HepG2 (cell line): ENCODE results near the gene NTRK2. TPM values are rescaled to one million over a fixed set of nuclear protein-coding genes. Genes with fewer than 3 reads are reported as not detected.

Experiments used
- ATAC-seq: fragments of 200-7000 bp; cut with Tn5 transposase; 3 replicates; pipeline ENCODE4 v1.9.1; 2020; ENCODE audit warnings: mild to moderate bottlenecking, moderate library complexity
- BruUV-seq: library from RNA; stranded (reverse); fragments of 400-500 nt; replicated peaks from 2 replicates; lab custom pipeline; 2021; lab: Mats Ljungman, UMichigan
- CTCF ChIA-PET: fragments of 300-600 bp; formaldehyde crosslinking; extraction: SDS; loops from one replicate; lab custom pipeline; 2021; ENCODE audit warnings: low total read pairs, inconsistent platforms, low intra/inter-chr PET ratio; lab: Yijun Ruan, JAX
- POLR2A ChIA-PET: fragments of 350-600 bp; sonication (Branson Sonifier 250); formaldehyde crosslinking; loops from one replicate; lab custom pipeline; 2020; ENCODE audit warnings: antibody characterized with exemption, inconsistent platforms; lab: Yijun Ruan, JAX
- DNase-seq: peaks from one replicate; pipeline ENCODE4 v3.0.0-alpha.2; 2015; ENCODE audit warnings: low spot score
- FAIRE-seq: peaks from 3 replicates; lab custom pipeline; 2011; peaks lifted over from hg19 to GRCh38; lab: Jason Lieb, UNC
- H2AFZ ChIP-seq: one replicate; pipeline ENCODE4 v1.6.1; 2011; ENCODE audit warnings: low read length, inconsistent platforms
- H3K27ac ChIP-seq: fragments of 300-600 bp; 3 replicates; pipeline ENCODE4 v1.8.0; 2011; ENCODE audit warnings: mixed run types, mild to moderate bottlenecking, mixed read lengths, low read length, inconsistent platforms; ENCODE audit not compliant: insufficient read depth; ENCODE audit errors: extremely low read length
- H3K27me3 ChIP-seq, 2 experiments: fragments of 200-600 bp in 1 of 2; 2 replicates in 1 of 2; 3 replicates in 1 of 2; pipeline versions ENCODE4 v1.6.0 to v1.8.0; 2011; ENCODE audit warnings: low read length in 2 of 2, mild to moderate bottlenecking in 2 of 2, moderate library complexity in 2 of 2, inconsistent platforms in 1 of 2; ENCODE audit not compliant: insufficient read depth in 2 of 2, control insufficient read depth in 1 of 2
- H3K36me3 ChIP-seq, 2 experiments: fragments of 200-600 bp in 1 of 2; replicated peaks in 1 of 2; 2 replicates in 1 of 2; 3 replicates in 1 of 2; pipeline versions ENCODE4 v1.5.1 to v1.8.0; 2011; ENCODE audit warnings: low read length in 2 of 2, inconsistent platforms in 1 of 2; ENCODE audit not compliant: insufficient read depth in 2 of 2, control insufficient read depth in 1 of 2
- H3K4me1 ChIP-seq: 2 replicates; pipeline ENCODE4 v1.5.1; 2012; ENCODE audit warnings: low read length, inconsistent platforms; ENCODE audit not compliant: insufficient read depth
- H3K4me2 ChIP-seq: 2 replicates; pipeline ENCODE4 v1.6.0; 2011; ENCODE audit warnings: low read depth, low read length, inconsistent platforms
- H3K4me3 ChIP-seq, 3 experiments: fragments of 200-600 bp in 1 of 3; sonication (generic), shearing (Covaris generic) in 1 of 3; replicated peaks in 1 of 3; 2 replicates each; pipeline ENCODE4 v1.5.1; 2011 to 2016; ENCODE audit warnings: low read length in 3 of 3, inconsistent platforms in 2 of 3, low read depth in 2 of 3, mild to moderate bottlenecking in 2 of 3, control low read depth in 1 of 3, mixed read lengths in 1 of 3; ENCODE audit not compliant: insufficient read depth in 1 of 3
- H3K79me2 ChIP-seq: one replicate; pipeline ENCODE4 v1.6.1; 2011; ENCODE audit warnings: low read length, inconsistent platforms; ENCODE audit not compliant: insufficient read depth
- H3K9ac ChIP-seq: 2 replicates; pipeline ENCODE4 v1.6.0; 2011; ENCODE audit warnings: mild to moderate bottlenecking, low read depth, low read length, inconsistent platforms; ENCODE audit not compliant: insufficient read depth
- H3K9me3 ChIP-seq: 2 replicates; pipeline ENCODE4 v1.5.1; 2012; ENCODE audit warnings: mild to moderate bottlenecking, low read length
- H4K20me1 ChIP-seq: 2 replicates; pipeline ENCODE4 v1.6.0; 2011; ENCODE audit warnings: inconsistent platforms, mild to moderate bottlenecking, low read length, moderate library complexity; ENCODE audit not compliant: insufficient read depth
- FOXC1 ChIP-seq: sonication (generic); formaldehyde crosslinking; IDR thresholded peaks from 2 replicates; pipeline ENCODE4 v1.8.0; 2022; ENCODE audit warnings: mild to moderate bottlenecking, missing genetic modification reagents, borderline replicate concordance
- IKZF1 ChIP-seq: fragments of 450-650 bp; IDR thresholded peaks from 2 replicates; pipeline ENCODE4 v1.7.1; 2016
- JUNB ChIP-seq: sonication (generic); formaldehyde crosslinking; IDR thresholded peaks from 2 replicates; pipeline ENCODE4 v1.8.0; 2022; ENCODE audit warnings: missing genetic modification reagents, mild to moderate bottlenecking, borderline replicate concordance
- NFKB2 ChIP-seq: sonication (generic); formaldehyde crosslinking; IDR thresholded peaks from 2 replicates; pipeline ENCODE4 v1.4.0; 2020; ENCODE audit warnings: missing genetic modification reagents, borderline replicate concordance
- NR2F1 ChIP-seq, 2 experiments: fragments of 450-650 bp in 1 of 2; formaldehyde crosslinking in 1 of 2; IDR thresholded peaks; 2 replicates each; pipeline versions ENCODE4 v1.5.0 to v1.6.1; 2016 to 2020; ENCODE audit warnings: mild to moderate bottlenecking in 1 of 2, missing compliant biosample characterization in 1 of 2, missing genetic modification reagents in 1 of 2, moderate library complexity in 1 of 2
- REL ChIP-seq: sonication (generic); formaldehyde crosslinking; conservative IDR thresholded peaks from 2 replicates; pipeline ENCODE4 v1.8.0; 2022; ENCODE audit warnings: mild to moderate bottlenecking, missing genetic modification reagents, moderate library complexity
- RFX3 ChIP-seq: IDR thresholded peaks from 2 replicates; pipeline ENCODE4 v1.6.1; 2016; ENCODE audit warnings: missing biosample characterization, missing genetic modification reagents
- SNRNP70 ChIP-seq: fragments of 200-400 bp; formaldehyde crosslinking; IDR thresholded peaks from 2 replicates; pipeline ENCODE4 v1.6.1; 2017; ENCODE audit warnings: mild to moderate bottlenecking, low read depth, low read length, moderate library complexity
- TCF7 ChIP-seq: sonication (generic); IDR thresholded peaks from 2 replicates; pipeline ENCODE4 v1.6.1; 2016; ENCODE audit warnings: antibody characterized with exemption, low read depth
- ZBTB21 ChIP-seq: sonication (generic); formaldehyde crosslinking; IDR thresholded peaks from 2 replicates; pipeline ENCODE4 v1.4.0; 2020; ENCODE audit warnings: missing genetic modification reagents
- ZNF331 ChIP-seq: sonication (generic); formaldehyde crosslinking; IDR thresholded peaks from 2 replicates; pipeline ENCODE4 v1.4.0; 2020; ENCODE audit warnings: missing genetic modification reagents
- ZNF652 ChIP-seq: IDR thresholded peaks from 2 replicates; pipeline ENCODE4 v1.6.1; 2016; ENCODE audit warnings: low read depth, borderline replicate concordance
- WGBS: methylation state at CpG from one replicate; pipeline ENCODE4 v1.1.6; 2017; ENCODE audit warnings: low lambda C conversion rate; 5-methylcytosine and 5-hydroxymethylcytosine counted together
- in situ Hi-C: cut with HindIII; loops from 2 replicates; pipeline ENCODE4 v1.10.0; 2017; ENCODE audit warnings: low pct_unique_long_range_greater_than_20kb; ENCODE audit not compliant: extremely low pct_ligation_motif_present
- intact Hi-C: fragments of 100-400 bp; cut with micrococcal nuclease; formaldehyde crosslinking; loops from one replicate; pipeline ENCODE4 v1.10.0; 2022; ENCODE audit not compliant: unreplicated experiment
- polyA plus RNA-seq, 8 experiments: library from polyadenylated mRNA; depleted of rRNA in 3 of 8; stranded (reverse) in 7 of 8; unstranded in 1 of 8; fragments of >200 nt; fragmentation: Illumina TruSeq in 4 of 8; extraction: Trizol in 4 of 8; gene quantifications; 2 replicates each; pipeline versions ENCODE4 v1.2.1 to v1.2.3, GENCODE V29; 2011 to 2016; ENCODE audit warnings: low read depth in 4 of 8, missing spikeins in 1 of 8, mixed read lengths in 1 of 8; ENCODE audit not compliant: insufficient read depth in 1 of 8
- total RNA-seq, 5 experiments: library from RNA; depleted of rRNA; stranded (reverse); fragments of >200 nt; fragmentation: Illumina TruSeq; extraction: Trizol; gene quantifications; 2 replicates each; pipeline ENCODE4 v1.2.3, GENCODE V29; 2016; ENCODE audit warnings: low read depth in 1 of 5
- TF ChIP-seq, protein P1 (sequence below): IDR thresholded peaks from 2 replicates; pipeline ENCODE4 v1.6.1; 2016
- TF ChIP-seq, protein P2 (sequence below): sonication (generic); formaldehyde crosslinking; IDR thresholded peaks from 2 replicates; pipeline ENCODE4 v1.8.1; 2023; ENCODE audit warnings: mild to moderate bottlenecking, inconsistent platforms, moderate library complexity, missing genetic modification reagents, borderline replicate concordance
- TF ChIP-seq, protein P3 (sequence below): sonication (generic); formaldehyde crosslinking; IDR thresholded peaks from 2 replicates; pipeline ENCODE4 v1.4.0; 2020; ENCODE audit warnings: missing genetic modification reagents, borderline replicate concordance
- TF ChIP-seq, protein P4 (sequence below): sonication (generic); formaldehyde crosslinking; conservative IDR thresholded peaks from 2 replicates; pipeline ENCODE4 v1.8.0; 2022; ENCODE audit warnings: mild to moderate bottlenecking, moderate library complexity, missing genetic modification reagents
- TF ChIP-seq, protein P5 (sequence below): sonication (generic); formaldehyde crosslinking; IDR thresholded peaks from 2 replicates; pipeline ENCODE4 v1.5.0; 2020; ENCODE audit warnings: mild to moderate bottlenecking, low read depth, missing genetic modification reagents, borderline replicate concordance

Gene NTRK2
- total and polyA plus RNA-seq, 2 of the 13 experiments (the other 11 are each of a cell fraction or from before 2014, with no cell fraction given) = not detected

DNA sequence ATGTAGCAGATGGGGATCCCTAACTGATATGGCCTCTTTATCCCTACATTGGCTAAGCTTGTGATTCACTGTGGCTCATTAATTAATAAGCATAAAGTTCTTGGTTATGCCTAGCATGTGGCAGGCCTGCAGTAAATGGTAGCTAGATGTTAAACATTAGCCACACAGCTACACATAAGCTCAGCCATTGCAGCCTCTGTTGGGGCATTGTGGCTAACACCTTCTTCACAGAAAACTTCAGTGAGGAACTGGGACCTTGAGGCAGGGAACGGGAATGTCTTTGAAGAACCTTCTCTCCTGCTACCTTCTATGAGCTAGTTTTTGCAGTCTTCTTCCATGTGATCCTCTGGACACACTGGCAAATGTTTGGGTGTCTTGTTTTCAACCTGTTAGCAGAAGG is 338.2 kb downstream of the NTRK2 start:
- H3K27me3 ChIP-seq = no peaks in the 10 kb centered on the region
- H3K4me1 ChIP-seq = no peaks in the 10 kb centered on the region
- no peaks in the 10 kb centered on the region for H3K36me3 ChIP-seq
- no peak overlapping the region for H3K4me2 ChIP-seq
- no peak overlapping the region for H2AFZ ChIP-seq
- CTCF ChIA-PET = no interaction called here
- no peaks in the 10 kb centered on the region for H3K79me2 ChIP-seq
- H3K9ac ChIP-seq = no peak overlapping the region
- intact Hi-C loops = no loop called here
- H3K4me3 ChIP-seq = no peak overlapping the region
- DNase-seq (no peak), FAIRE-seq (no peak), ATAC-seq (no peak)
- TF ChIP-seq IKZF1 (no peak), ZNF652 (CRISPR knock-in tag) (no peak), RFX3 (CRISPR knock-in tag) (no peak), SNRNP70 (no peak), NR2F1 (CRISPR knock-in tag; IDR thresholded peaks at IDR 0.05) (no peak), ZBTB21 (CRISPR knock-in tag) (no peak), JUNB (no peak), REL (no peak), ZNF331 (CRISPR knock-in tag) (no peak), NFKB2 (CRISPR knock-in tag) (no peak), TCF7 (no peak), FOXC1 (CRISPR knock-in tag) (no peak)
- TF ChIP-seq, protein P1, sequence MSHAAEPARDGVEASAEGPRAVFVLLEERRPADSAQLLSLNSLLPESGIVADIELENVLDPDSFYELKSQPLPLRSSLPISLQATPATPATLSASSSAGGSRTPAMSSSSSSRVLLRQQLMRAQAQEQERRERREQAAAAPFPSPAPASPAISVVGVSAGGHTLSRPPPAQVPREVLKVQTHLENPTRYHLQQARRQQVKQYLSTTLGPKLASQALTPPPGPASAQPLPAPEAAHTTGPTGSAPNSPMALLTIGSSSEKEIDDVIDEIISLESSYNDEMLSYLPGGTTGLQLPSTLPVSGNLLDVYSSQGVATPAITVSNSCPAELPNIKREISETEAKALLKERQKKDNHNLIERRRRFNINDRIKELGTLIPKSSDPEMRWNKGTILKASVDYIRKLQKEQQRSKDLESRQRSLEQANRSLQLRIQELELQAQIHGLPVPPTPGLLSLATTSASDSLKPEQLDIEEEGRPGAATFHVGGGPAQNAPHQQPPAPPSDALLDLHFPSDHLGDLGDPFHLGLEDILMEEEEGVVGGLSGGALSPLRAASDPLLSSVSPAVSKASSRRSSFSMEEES = no peak
- TF ChIP-seq, protein P2, sequence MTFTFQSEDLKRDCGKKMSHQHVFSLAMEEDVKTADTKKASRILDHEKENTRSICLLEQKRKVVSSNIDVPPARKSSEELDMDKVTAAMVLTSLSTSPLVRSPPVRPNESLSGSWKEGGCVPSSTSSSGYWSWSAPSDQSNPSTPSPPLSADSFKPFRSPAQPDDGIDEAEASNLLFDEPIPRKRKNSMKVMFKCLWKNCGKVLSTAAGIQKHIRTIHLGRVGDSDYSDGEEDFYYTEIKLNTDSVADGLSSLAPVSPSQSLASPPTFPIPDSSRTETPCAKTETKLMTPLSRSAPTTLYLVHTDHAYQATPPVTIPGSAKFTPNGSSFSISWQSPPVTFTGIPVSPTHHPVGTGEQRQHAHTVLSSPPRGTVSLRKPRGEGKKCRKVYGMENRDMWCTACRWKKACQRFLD (CRISPR knock-in tag) = no peak
- TF ChIP-seq, protein P3, sequence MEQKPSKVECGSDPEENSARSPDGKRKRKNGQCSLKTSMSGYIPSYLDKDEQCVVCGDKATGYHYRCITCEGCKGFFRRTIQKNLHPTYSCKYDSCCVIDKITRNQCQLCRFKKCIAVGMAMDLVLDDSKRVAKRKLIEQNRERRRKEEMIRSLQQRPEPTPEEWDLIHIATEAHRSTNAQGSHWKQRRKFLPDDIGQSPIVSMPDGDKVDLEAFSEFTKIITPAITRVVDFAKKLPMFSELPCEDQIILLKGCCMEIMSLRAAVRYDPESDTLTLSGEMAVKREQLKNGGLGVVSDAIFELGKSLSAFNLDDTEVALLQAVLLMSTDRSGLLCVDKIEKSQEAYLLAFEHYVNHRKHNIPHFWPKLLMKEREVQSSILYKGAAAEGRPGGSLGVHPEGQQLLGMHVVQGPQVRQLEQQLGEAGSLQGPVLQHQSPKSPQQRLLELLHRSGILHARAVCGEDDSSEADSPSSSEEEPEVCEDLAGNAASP (CRISPR knock-in tag) = no peak
- TF ChIP-seq, protein P4, sequence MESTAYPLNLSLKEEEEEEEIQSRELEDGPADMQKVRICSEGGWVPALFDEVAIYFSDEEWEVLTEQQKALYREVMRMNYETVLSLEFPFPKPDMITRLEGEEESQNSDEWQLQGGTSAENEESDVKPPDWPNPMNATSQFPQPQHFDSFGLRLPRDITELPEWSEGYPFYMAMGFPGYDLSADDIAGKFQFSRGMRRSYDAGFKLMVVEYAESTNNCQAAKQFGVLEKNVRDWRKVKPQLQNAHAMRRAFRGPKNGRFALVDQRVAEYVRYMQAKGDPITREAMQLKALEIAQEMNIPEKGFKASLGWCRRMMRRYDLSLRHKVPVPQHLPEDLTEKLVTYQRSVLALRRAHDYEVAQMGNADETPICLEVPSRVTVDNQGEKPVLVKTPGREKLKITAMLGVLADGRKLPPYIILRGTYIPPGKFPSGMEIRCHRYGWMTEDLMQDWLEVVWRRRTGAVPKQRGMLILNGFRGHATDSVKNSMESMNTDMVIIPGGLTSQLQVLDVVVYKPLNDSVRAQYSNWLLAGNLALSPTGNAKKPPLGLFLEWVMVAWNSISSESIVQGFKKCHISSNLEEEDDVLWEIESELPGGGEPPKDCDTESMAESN (CRISPR knock-in tag) = no peak
- TF ChIP-seq, protein P5, sequence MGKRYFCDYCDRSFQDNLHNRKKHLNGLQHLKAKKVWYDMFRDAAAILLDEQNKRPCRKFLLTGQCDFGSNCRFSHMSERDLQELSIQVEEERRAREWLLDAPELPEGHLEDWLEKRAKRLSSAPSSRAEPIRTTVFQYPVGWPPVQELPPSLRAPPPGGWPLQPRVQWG (CRISPR knock-in tag) = no peak
- no peak overlapping the region for H3K27ac ChIP-seq
- in situ Hi-C loops = no loop called here
- 0% methylated on average over 1 of the region's 1 CpG for WGBS
- no peaks in the 10 kb centered on the region for H3K9me3 ChIP-seq
- BruUV-seq = no TSS peak
- POLR2A ChIA-PET = no interaction called here
- no peaks in the 10 kb centered on the region for H4K20me1 ChIP-seq
